K562 (cell line): ENCODE measurements around the gene THEM5. TPM values are rescaled to one million over a fixed set of nuclear protein-coding genes. Genes with fewer than 3 reads are reported as not detected.

Experiments used
- ATAC-seq: fragments of 200-7000 bp; cut with Tn5 transposase; 3 replicates; pipeline ENCODE4 v1.9.1; 2020; ENCODE audit warnings: moderate library complexity
- BruUV-seq: library from RNA; stranded (reverse); fragments of 400-500 nt; replicated peaks from 2 replicates; lab custom pipeline; 2021; lab: Mats Ljungman, UMichigan
- CTCF ChIA-PET: fragments of 300-600 bp; formaldehyde crosslinking; extraction: SDS; loops from one replicate; lab custom pipeline; 2021; ENCODE audit warnings: low intra/inter-chr PET ratio; lab: Yijun Ruan, JAX
- POLR2A ChIA-PET: fragments of 300-600, 350-650 bp; sonication (Branson Sonifier 250); formaldehyde crosslinking; extraction: SDS; loops from one replicate; lab custom pipeline; 2021; ENCODE audit warnings: antibody characterized with exemption, inconsistent platforms; lab: Yijun Ruan, JAX
- DNase-seq, 4 experiments: peaks; one replicate each; pipeline versions ENCODE4 v3.0.0 to v3.0.0-alpha.2; 2011 to 2018; ENCODE audit warnings: low spot score in 3 of 4, mixed read lengths in 3 of 4; ENCODE audit errors: extremely low read depth in 1 of 4
- FAIRE-seq: peaks from 2 replicates; lab custom pipeline; 2011; peaks lifted over from hg19 to GRCh38; lab: Jason Lieb, UNC
- H2AFZ ChIP-seq: 2 replicates; pipeline ENCODE4 v1.6.0; 2011; ENCODE audit warnings: low read depth, low read length, control low read depth, inconsistent platforms
- H3K27ac ChIP-seq: fragments of 200-600 bp; 3 replicates; pipeline ENCODE4 v1.8.0; 2011; ENCODE audit warnings: low read depth, mild to moderate bottlenecking, control low read depth, inconsistent platforms, low read length, moderate library complexity, mixed read lengths; ENCODE audit errors: extremely low read depth
- H3K27me3 ChIP-seq, 2 experiments: fragments of 300-600 bp in 1 of 2; 2 replicates in 1 of 2; 3 replicates in 1 of 2; pipeline versions ENCODE4 v1.6.0 to v1.8.0; 2011; ENCODE audit warnings: inconsistent platforms in 2 of 2, low read length in 2 of 2, mild to moderate bottlenecking in 1 of 2, mixed read lengths in 1 of 2, moderate library complexity in 1 of 2; ENCODE audit not compliant: control insufficient read depth in 2 of 2, insufficient read depth in 2 of 2
- H3K36me3 ChIP-seq: fragments of 300-600 bp; 3 replicates; pipeline ENCODE4 v1.8.0; 2011; ENCODE audit warnings: mild to moderate bottlenecking, low read length, inconsistent platforms; ENCODE audit not compliant: control insufficient read depth, insufficient read depth
- H3K4me1 ChIP-seq, 2 experiments: fragments of 200-600 bp in 1 of 2; replicated peaks in 1 of 2; 2 replicates in 1 of 2; 3 replicates in 1 of 2; pipeline versions ENCODE4 v1.5.1 to v1.8.0; 2011; ENCODE audit warnings: inconsistent platforms in 2 of 2, low read length in 2 of 2, mild to moderate bottlenecking in 1 of 2, mixed read lengths in 1 of 2, moderate library complexity in 1 of 2; ENCODE audit not compliant: control insufficient read depth in 2 of 2, insufficient read depth in 2 of 2
- H3K4me2 ChIP-seq: 2 replicates; pipeline ENCODE4 v1.6.1; 2011; ENCODE audit warnings: low read length, control low read depth, inconsistent platforms, mixed read lengths; ENCODE audit not compliant: insufficient read depth
- H3K4me3 ChIP-seq: fragments of 200-600 bp; sonication (generic), shearing (Covaris generic); 2 replicates; pipeline ENCODE4 v1.5.1; 2016; ENCODE audit warnings: control low read depth, inconsistent platforms
- H3K79me2 ChIP-seq: fragments of 200-600 bp; 3 replicates; pipeline ENCODE4 v1.8.0; 2011; ENCODE audit warnings: low read length, inconsistent platforms; ENCODE audit not compliant: control insufficient read depth, insufficient read depth
- H3K9ac ChIP-seq, 2 experiments: 2 replicates each; pipeline versions ENCODE4 v1.6.0 to v1.6.1; 2011; ENCODE audit warnings: low read depth in 2 of 2, low read length in 2 of 2, control low read depth in 1 of 2, inconsistent platforms in 1 of 2, mild to moderate bottlenecking in 1 of 2, mixed read lengths in 1 of 2; ENCODE audit not compliant: insufficient read depth in 1 of 2
- H3K9me1 ChIP-seq: one replicate; pipeline ENCODE4 v1.6.0; 2011; ENCODE audit warnings: inconsistent platforms, mild to moderate bottlenecking, low read length, moderate library complexity; ENCODE audit not compliant: control insufficient read depth, insufficient read depth
- H3K9me3 ChIP-seq: replicated peaks from 2 replicates; pipeline ENCODE4 v1.5.1; 2011; ENCODE audit warnings: low read depth, low read length, inconsistent platforms; ENCODE audit not compliant: control insufficient read depth, insufficient read depth
- H4K20me1 ChIP-seq: replicated peaks from 2 replicates; pipeline ENCODE4 v1.6.1; 2011; ENCODE audit warnings: low read length, inconsistent platforms, mixed read lengths; ENCODE audit not compliant: control insufficient read depth, insufficient read depth
- GABPB1 ChIP-seq: sonication (generic); formaldehyde crosslinking; IDR thresholded peaks from 2 replicates; pipeline ENCODE4 v1.8.0; 2022; ENCODE audit warnings: mild to moderate bottlenecking, missing genetic modification reagents
- GATAD2B ChIP-seq: fragments of 450-650 bp; IDR thresholded peaks from 2 replicates; pipeline ENCODE4 v1.6.1; 2017; ENCODE audit warnings: mild to moderate bottlenecking, borderline replicate concordance
- ILF3 ChIP-seq: fragments of 450-650 bp; IDR thresholded peaks from 2 replicates; pipeline ENCODE4 v1.6.1; 2018; ENCODE audit warnings: antibody characterized with exemption, mild to moderate bottlenecking, moderate library complexity, borderline replicate concordance
- LCOR ChIP-seq: sonication (generic); formaldehyde crosslinking; IDR thresholded peaks from 2 replicates; pipeline ENCODE4 v1.8.0; 2022; ENCODE audit warnings: mild to moderate bottlenecking, missing genetic modification reagents
- RBM25 ChIP-seq: fragments of 200-400 bp; formaldehyde crosslinking; IDR thresholded peaks from 2 replicates; pipeline ENCODE4 v1.6.1; 2018; ENCODE audit warnings: low read length, low read depth, moderate library complexity; ENCODE audit not compliant: severe bottlenecking
- RBM34 ChIP-seq: fragments of 200-400 bp; formaldehyde crosslinking; IDR thresholded peaks from 2 replicates; pipeline ENCODE4 v1.6.1; 2018; ENCODE audit warnings: low read length, borderline replicate concordance; ENCODE audit not compliant: insufficient read depth
- SMARCE1 ChIP-seq: fragments of 450-650 bp; IDR thresholded peaks from 2 replicates; pipeline ENCODE4 v1.7.1; 2016; ENCODE audit warnings: mild to moderate bottlenecking
- TRIM24 ChIP-seq, 2 experiments: fragments of 450-650 bp; IDR thresholded peaks; 2 replicates each; pipeline ENCODE4 v1.6.1; 2016
- ZBTB17 ChIP-seq: fragments of 450-650 bp; formaldehyde crosslinking; IDR thresholded peaks from 2 replicates; pipeline ENCODE4 v1.4.0; 2020; ENCODE audit warnings: mild to moderate bottlenecking
- WGBS: fragments of 100-300 bp; shearing (Covaris generic); methylation state at CpG from one replicate; pipeline ENCODE4 v1.1.6; 2016; ENCODE audit warnings: low coverage, mixed read lengths; ENCODE audit not compliant: insufficient coverage; ENCODE audit errors: missing lambda C conversion rate; 5-methylcytosine and 5-hydroxymethylcytosine counted together
- in situ Hi-C: fragments of 300-500 bp; cut with MboI; formaldehyde crosslinking; loops from 4 replicates; pipeline ENCODE4 v1.15.0; 2018; ENCODE audit warnings: inconsistent platforms, mixed read lengths
- intact Hi-C: fragments of 100-400 bp; cut with micrococcal nuclease; formaldehyde crosslinking; loops from 2 replicates; pipeline ENCODE4 v1.14.2; 2022
- polyA plus RNA-seq, 8 experiments: library from polyadenylated mRNA; depleted of rRNA in 4 of 8; stranded (reverse) in 5 of 8; unstranded in 3 of 8; fragments of >200 nt; fragmentation: Nextera tagmentation in 2 of 8; fragmentation: Illumina TruSeq in 1 of 8; extraction: Ambion mirVana in 2 of 8; extraction: Trizol in 1 of 8; gene quantifications; 2 replicates each; pipeline versions ENCODE4 v1.2.1 to v1.2.3, GENCODE V29; 2011 to 2014; ENCODE audit warnings: inconsistent platforms in 1 of 8, missing spikeins in 1 of 8
- total RNA-seq, 7 experiments: library from RNA; depleted of rRNA in 6 of 7; stranded (reverse); fragments of >200 nt in 6 of 7; fragmentation: Illumina TruSeq in 2 of 7; extraction: Trizol in 2 of 7; gene quantifications; 2 replicates each; pipeline versions ENCODE4 v1.2.1 to v1.2.3, GENCODE V29; 2011 to 2021; ENCODE audit warnings: low replicate concordance in 1 of 7
- TF ChIP-seq, protein P1 (sequence below): fragments of 250-450 bp; sonication (Bioruptor Pico); IDR thresholded peaks from 2 replicates; pipeline ENCODE4 v1.4.0; 2020; ENCODE audit warnings: mild to moderate bottlenecking, moderate library complexity, borderline replicate concordance
- TF ChIP-seq, protein P2 (sequence below), 3 experiments: fragments of 200-800 bp in 1 of 3; sonication (Bioruptor generic) in 1 of 3; sonication (generic) in 1 of 3; formaldehyde crosslinking in 1 of 3; IDR thresholded peaks; 2 replicates each; pipeline versions ENCODE4 v1.6.1 to v1.8.0; 2016 to 2022; ENCODE audit warnings: mild to moderate bottlenecking in 2 of 3, missing compliant biosample characterization in 2 of 3, missing genetic modification characterization in 2 of 3, missing genetic modification reagents in 1 of 3

The THEM5 gene
- total and polyA plus RNA-seq, 9 of the 15 experiments (the other 6 are each of a cell fraction or from before 2014, with no cell fraction given): not detected

DNA sequence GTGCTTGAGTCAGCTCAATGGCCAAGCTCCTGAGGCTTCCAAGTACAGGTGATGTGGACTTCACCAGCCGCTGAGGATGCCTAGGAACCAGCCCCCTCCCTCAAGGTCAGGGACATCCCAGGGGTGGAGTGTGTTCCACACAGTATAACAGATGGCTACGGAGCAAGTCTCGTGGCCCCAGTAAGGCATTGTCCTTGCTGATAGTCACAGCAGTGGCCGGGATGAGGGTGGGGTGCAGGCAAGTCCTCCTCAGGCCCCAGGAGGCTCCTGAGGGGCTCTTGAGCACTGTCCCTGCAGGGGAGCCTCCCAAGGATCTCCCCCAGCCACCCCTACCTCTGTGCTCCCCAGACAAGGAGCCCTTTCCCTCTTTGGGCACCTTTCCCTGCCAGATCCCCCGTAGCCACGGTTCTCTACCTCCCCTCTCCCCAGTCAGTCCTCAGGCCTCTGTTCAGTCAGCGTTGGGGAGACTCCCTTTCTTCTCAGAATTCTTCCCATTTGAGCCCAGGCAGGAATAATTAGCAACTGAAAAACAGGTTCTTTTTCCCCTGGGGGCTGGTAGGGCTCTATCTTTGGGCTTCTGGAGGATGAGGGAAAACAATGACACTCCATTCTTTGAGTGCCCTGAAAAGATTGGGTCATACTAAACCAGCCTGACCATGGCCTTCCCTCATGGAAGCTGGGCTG is 7.1 kb upstream of the THEM5 start:
- Histone ChIP-seq H3K36me3 (no peaks in the 10 kb centered on the region), H3K9me3 (no peaks in the 10 kb centered on the region), H2AFZ (no peak overlapping the region), H3K9ac (0 out of 4 replicates have a peak overlapping the region, but pooled peaks of 1 of the 2 experiments have one; percentile 2), H3K27ac (no peak overlapping the region), H3K4me1 (peaks cover 0 to 2% of the 10 kb centered on the region in 2 experiments; a peak in 3 of 5 replicates), H4K20me1 (no peaks in the 10 kb centered on the region), H3K27me3 (peaks cover 0 to 21% of the 10 kb centered on the region in 2 experiments; a peak in 1 of 5 replicates), H3K4me2 (no peak overlapping the region), H3K9me1 (peaks cover 3% of the 10 kb centered on the region), H3K79me2 (no peaks in the 10 kb centered on the region), H3K4me3 (no peak overlapping the region)
- FAIRE-seq (no peak), ATAC-seq (peak; percentile 27; the same call in 2 of the 3 replicates), DNase-seq (peak in 1 of 4 experiments; percentile 10)
- WGBS: 8% methylated on average over 7 of the region's 7 CpGs
- ChIA-PET POLR2A (no interaction called here), CTCF (no interaction called here)
- TF ChIP-seq LCOR (CRISPR knock-in tag) (no peak), TRIM24 (IDR thresholded peaks at IDR 0.05) (no peak), ILF3 (no peak), RBM25 (no peak), RBM34 (no peak), SMARCE1 (no peak), ZBTB17 (no peak), GATAD2B (no peak), GABPB1 (CRISPR knock-in tag) (no peak)
- TF ChIP-seq, protein P1, sequence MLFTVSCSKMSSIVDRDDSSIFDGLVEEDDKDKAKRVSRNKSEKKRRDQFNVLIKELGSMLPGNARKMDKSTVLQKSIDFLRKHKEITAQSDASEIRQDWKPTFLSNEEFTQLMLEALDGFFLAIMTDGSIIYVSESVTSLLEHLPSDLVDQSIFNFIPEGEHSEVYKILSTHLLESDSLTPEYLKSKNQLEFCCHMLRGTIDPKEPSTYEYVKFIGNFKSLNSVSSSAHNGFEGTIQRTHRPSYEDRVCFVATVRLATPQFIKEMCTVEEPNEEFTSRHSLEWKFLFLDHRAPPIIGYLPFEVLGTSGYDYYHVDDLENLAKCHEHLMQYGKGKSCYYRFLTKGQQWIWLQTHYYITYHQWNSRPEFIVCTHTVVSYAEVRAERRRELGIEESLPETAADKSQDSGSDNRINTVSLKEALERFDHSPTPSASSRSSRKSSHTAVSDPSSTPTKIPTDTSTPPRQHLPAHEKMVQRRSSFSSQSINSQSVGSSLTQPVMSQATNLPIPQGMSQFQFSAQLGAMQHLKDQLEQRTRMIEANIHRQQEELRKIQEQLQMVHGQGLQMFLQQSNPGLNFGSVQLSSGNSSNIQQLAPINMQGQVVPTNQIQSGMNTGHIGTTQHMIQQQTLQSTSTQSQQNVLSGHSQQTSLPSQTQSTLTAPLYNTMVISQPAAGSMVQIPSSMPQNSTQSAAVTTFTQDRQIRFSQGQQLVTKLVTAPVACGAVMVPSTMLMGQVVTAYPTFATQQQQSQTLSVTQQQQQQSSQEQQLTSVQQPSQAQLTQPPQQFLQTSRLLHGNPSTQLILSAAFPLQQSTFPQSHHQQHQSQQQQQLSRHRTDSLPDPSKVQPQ (CRISPR knock-in tag): no peak
- TF ChIP-seq, protein P2, sequence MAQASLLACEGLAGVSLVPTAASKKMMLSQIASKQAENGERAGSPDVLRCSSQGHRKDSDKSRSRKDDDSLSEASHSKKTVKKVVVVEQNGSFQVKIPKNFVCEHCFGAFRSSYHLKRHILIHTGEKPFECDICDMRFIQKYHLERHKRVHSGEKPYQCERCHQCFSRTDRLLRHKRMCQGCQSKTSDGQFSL (CRISPR knock-in tag; IDR thresholded peaks at IDR 0.05): no peak
- TF ChIP-seq, protein P2 (tag; IDR thresholded peaks at IDR 0.05): no peak
- BruUV-seq: no TSS peak
- in situ Hi-C loops: no loop called here
- intact Hi-C loops: no loop called here
